Large intestine (tissue), 12 donors: ENCODE measurements around the gene MRGPRX1. TPM values are rescaled to one million over a fixed set of nuclear protein-coding genes. Genes with fewer than 3 reads are reported as not detected.

Experiments used
- DNase-seq, 2 donors: peaks; one replicate each; pipeline versions ENCODE4 v3.0.0 to v3.0.0-alpha.2; 2013
- H3K27ac ChIP-seq: one replicate; pipeline ENCODE4 v1.5.1; 2013; ENCODE audit warnings: low read length
- H3K27me3 ChIP-seq: 2 replicates; pipeline ENCODE4 v1.6.1; 2013; ENCODE audit warnings: low read length; ENCODE audit not compliant: control insufficient read depth, insufficient read depth
- H3K36me3 ChIP-seq: 2 replicates; pipeline ENCODE4 v1.6.1; 2013; ENCODE audit warnings: low read length; ENCODE audit not compliant: control insufficient read depth, insufficient read depth
- H3K4me1 ChIP-seq: one replicate; pipeline ENCODE4 v1.6.1; 2013; ENCODE audit warnings: low read length; ENCODE audit not compliant: control insufficient read depth, insufficient read depth
- H3K4me3 ChIP-seq: one replicate; pipeline ENCODE4 v1.5.1; 2013; ENCODE audit warnings: low read length
- H3K9me3 ChIP-seq: one replicate; pipeline ENCODE4 v1.6.1; 2013; ENCODE audit warnings: mild to moderate bottlenecking, low read depth, low read length, moderate library complexity; ENCODE audit not compliant: control insufficient read depth
- WGBS: methylation state at CpG from one replicate; pipeline ENCODE4 v1.1.5; 2013; ENCODE audit warnings: low lambda C conversion rate; ENCODE audit not compliant: insufficient coverage; 5-methylcytosine and 5-hydroxymethylcytosine counted together
- long read RNA-seq, 11 donors: transcript quantifications; one replicate each; lab custom pipeline, GENCODE V29; 2026
- polyA plus RNA-seq: library from polyadenylated mRNA; unstranded; fragments of 120-200 nt; gene quantifications from one replicate; pipeline ENCODE4 v1.2.1, GENCODE V29; 2013

Gene MRGPRX1
- polyA plus RNA-seq, result not detected
- long read RNA-seq, donor 1, result 0 reads
- long read RNA-seq, donor 2, result 0 reads
- long read RNA-seq, donor 3, result 0 reads
- long read RNA-seq, donor 4, result 0 reads
- long read RNA-seq, donor 5, result 0 reads
- long read RNA-seq, donor 6, result 0 reads
- long read RNA-seq, donor 7, result 0 reads
- long read RNA-seq, donor 8, result 0 reads
- long read RNA-seq, donor 9, result 0 reads
- long read RNA-seq, donor 10, result 0 reads
- long read RNA-seq, donor 11, result 0 reads

- no peaks in the 10 kb centered on the region for H3K9me3 ChIP-seq
- H3K36me3 ChIP-seq, result no peaks in the 10 kb centered on the region
- H3K4me1 ChIP-seq, result no peaks in the 10 kb centered on the region
- no peak within 1 kb of the TSS for H3K4me3 ChIP-seq
- no peak for DNase-seq
- H3K27me3 ChIP-seq, result no peaks in the 10 kb centered on the region
- WGBS, result 100% methylated on average over 1 of the region's 2 CpGs
- H3K27ac ChIP-seq, result no peak within 1 kb of the TSS
Observed at GRCh38 chr11:18939314-18939713, at the start of gene MRGPRX1. Gene MRGPRX1 (minus strand): TSS chr11:18939414. CDS start chr11:18934784, 4,630 bp downstream.

- 76% methylated on average over 5 of the region's 9 CpGs for WGBS
- Histone ChIP-seq H3K4me1 (no peaks in the 10 kb centered on the region), H3K36me3 (no peaks in the 10 kb centered on the region), H3K27me3 (no peaks in the 10 kb centered on the region), H3K4me3 (no peak overlapping the region), H3K9me3 (no peaks in the 10 kb centered on the region), H3K27ac (no peak overlapping the region)
- DNase-seq, result no peak
Observed at GRCh38 chr11:18987454-18988231, 48.4 kb upstream of the MRGPRX1 start.

GRCh38 chr11:18986744-18987143, 47.5 kb upstream of the MRGPRX1 start:
- Histone ChIP-seq H3K9me3 (no peaks in the 10 kb centered on the region), H3K4me1 (no peaks in the 10 kb centered on the region), H3K36me3 (no peaks in the 10 kb centered on the region), H3K4me3 (no peak overlapping the region), H3K27me3 (no peaks in the 10 kb centered on the region), H3K27ac (no peak overlapping the region)
- WGBS, result no CpG with 5 or more reads among the region's 3 CpGs
- no peak for DNase-seq

GRCh38 chr11:18981897-18982296, 42.7 kb upstream of the MRGPRX1 start:
- WGBS, result 81% methylated on average over 3 of the region's 4 CpGs
- DNase-seq, result no peak
- Histone ChIP-seq H3K4me3 (no peak overlapping the region), H3K9me3 (no peaks in the 10 kb centered on the region), H3K27ac (no peak overlapping the region), H3K36me3 (no peaks in the 10 kb centered on the region), H3K4me1 (no peaks in the 10 kb centered on the region), H3K27me3 (no peaks in the 10 kb centered on the region)

DNA sequence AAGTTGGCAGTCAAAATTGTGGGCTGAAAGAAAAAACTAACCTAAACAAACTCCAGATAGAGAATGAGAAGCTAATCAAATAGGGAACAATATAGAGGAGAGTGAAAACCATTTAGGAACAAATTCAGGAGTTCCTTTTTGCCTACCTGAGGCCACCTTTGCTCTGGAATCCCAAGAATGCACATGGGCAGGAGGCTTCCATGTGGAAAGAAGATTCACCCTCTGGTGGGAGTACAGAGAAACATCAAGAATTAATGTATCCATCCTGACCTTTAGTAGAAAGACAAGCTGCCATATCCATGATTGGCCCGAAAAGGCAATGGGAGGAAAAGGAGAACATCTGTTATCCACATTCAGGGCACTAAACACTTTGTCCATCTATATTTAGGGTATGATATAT, 35.0 kb upstream of the MRGPRX1 start:
- H3K36me3 ChIP-seq, result no peaks in the 10 kb centered on the region
- no CpG with 5 or more reads among the region's 1 CpG for WGBS
- no peak overlapping the region for H3K27ac ChIP-seq
- H3K4me3 ChIP-seq, result no peak overlapping the region
- no peaks in the 10 kb centered on the region for H3K4me1 ChIP-seq
- no peaks in the 10 kb centered on the region for H3K9me3 ChIP-seq
- DNase-seq, result no peak
- H3K27me3 ChIP-seq, result no peaks in the 10 kb centered on the region

DNA sequence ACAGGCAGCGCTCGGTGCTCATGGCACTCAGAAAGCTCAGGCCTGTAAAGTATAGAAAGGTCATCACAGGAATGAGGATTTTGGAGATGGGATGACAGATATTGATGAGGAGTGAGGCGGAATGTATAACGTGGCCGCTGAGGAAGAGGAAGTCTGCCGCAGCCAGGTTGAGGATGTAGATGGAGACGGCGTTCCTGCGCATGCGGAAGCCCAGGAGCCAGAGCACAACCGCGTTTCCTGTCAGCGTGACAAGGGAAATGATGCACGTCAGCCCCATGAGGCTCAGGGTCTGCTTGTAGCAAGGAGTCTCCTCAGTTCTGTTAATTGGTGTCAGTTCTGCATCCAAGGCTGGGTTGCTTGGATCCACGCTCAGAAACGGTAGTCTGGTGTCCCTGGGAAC, 33.1 kb upstream of the MRGPRX1 start:
- Histone ChIP-seq H3K27ac (no peak overlapping the region), H3K27me3 (no peaks in the 10 kb centered on the region), H3K4me3 (no peak overlapping the region), H3K9me3 (no peaks in the 10 kb centered on the region), H3K4me1 (no peaks in the 10 kb centered on the region), H3K36me3 (no peaks in the 10 kb centered on the region)
- WGBS, result 70% methylated on average over 2 of the region's 16 CpGs
- DNase-seq, result no peak

GRCh38 chr11:18969720-18970119, 30.5 kb upstream of the MRGPRX1 start:
- Histone ChIP-seq H3K9me3 (no peaks in the 10 kb centered on the region), H3K4me3 (no peak overlapping the region), H3K27ac (no peak overlapping the region), H3K27me3 (no peaks in the 10 kb centered on the region), H3K4me1 (no peaks in the 10 kb centered on the region), H3K36me3 (no peaks in the 10 kb centered on the region)
- no peak for DNase-seq
- no CpG with 5 or more reads among the region's 3 CpGs for WGBS

DNA sequence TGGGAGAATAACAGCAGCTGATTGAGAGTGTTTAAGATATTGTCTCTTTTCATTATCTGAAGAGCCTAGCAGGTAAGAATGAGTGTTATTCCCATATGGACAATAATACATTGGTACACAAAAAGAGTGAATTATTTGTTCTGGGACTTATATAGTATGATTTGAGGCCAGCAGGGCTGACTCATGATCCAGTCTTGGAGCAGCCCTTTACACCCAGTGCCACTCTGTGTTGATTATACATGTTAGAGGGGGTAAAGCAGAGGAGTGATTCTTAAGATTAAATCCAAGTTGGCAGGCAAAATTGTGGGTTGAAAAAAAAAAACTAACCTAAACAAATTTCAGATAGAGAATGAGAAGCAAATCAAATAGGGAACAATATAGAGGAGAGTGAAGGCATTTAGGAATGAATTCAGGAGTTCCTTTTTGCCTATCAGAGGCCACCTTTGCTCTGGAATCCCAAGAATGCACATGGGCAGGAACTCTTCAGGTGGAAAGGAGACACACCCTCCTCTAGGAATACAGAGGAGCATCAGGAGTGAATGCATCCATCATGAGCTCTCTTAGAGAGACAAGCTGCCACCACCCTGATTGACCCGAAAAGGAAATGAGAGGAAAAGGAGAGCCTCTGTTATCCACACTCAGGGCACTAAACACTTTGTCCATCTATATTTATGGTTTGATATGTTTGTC, 19.2 kb upstream of the MRGPRX1 start:
- WGBS, result no CpG with 5 or more reads among the region's 1 CpG
- no peaks in the 10 kb centered on the region for H3K9me3 ChIP-seq
- H3K4me1 ChIP-seq, result no peaks in the 10 kb centered on the region
- H3K27me3 ChIP-seq, result peaks cover 3% of the 10 kb centered on the region
- H3K4me3 ChIP-seq, result no peak overlapping the region
- H3K36me3 ChIP-seq, result no peaks in the 10 kb centered on the region
- H3K27ac ChIP-seq, result no peak overlapping the region
- no peak for DNase-seq

GRCh38 chr11:18956630-18957029, 17.4 kb upstream of the MRGPRX1 start:
- Histone ChIP-seq H3K9me3 (no peaks in the 10 kb centered on the region), H3K27me3 (peaks cover 2% of the 10 kb centered on the region), H3K36me3 (no peaks in the 10 kb centered on the region), H3K4me3 (no peak overlapping the region), H3K27ac (no peak overlapping the region), H3K4me1 (no peaks in the 10 kb centered on the region)
- no peak for DNase-seq
- 100% methylated on average over 1 of the region's 16 CpGs for WGBS

DNA sequence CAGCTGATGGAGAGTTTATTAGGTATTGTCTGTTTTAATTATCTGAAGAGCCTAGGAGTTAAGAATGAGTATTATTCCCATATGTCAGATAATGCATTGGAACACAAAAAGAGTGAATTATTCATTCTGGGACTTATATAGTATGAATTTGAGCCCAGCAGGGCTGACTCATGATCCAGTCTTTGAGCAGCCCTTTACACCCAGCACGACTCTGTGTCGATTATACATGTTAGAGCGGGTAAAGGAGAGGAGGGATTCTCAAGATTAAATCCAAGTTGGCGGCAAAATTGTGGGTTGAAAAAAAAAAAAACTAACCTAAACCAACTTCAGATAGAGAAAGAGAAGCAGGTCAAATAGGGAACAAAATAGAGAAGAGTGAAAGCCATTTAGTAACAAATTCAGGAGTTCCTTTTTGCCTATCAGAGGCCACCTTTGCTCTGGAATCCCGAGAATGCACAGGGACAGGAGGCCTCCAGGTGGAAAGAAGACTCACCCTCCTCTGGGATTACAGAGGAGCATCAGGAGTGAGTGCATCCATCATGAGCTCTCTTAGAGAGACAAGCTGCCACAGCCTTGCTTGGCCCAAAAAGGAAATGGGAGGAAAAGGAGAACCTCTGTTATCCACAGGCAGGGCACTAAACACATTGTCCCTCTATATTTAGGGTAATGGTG, 3.1 kb downstream of the MRGPRX1 start:
- Histone ChIP-seq H3K9me3 (no peaks in the 10 kb centered on the region), H3K27ac (no peak overlapping the region), H3K36me3 (no peaks in the 10 kb centered on the region), H3K4me3 (no peak overlapping the region), H3K27me3 (no peaks in the 10 kb centered on the region), H3K4me1 (no peaks in the 10 kb centered on the region)
- 71% methylated on average over 5 of the region's 5 CpGs for WGBS
- no peak for DNase-seq
